Suprapubic skin (tissue), 4 donors: ENCODE measurements around the gene ATF6B. TPM values are rescaled to one million over a fixed set of nuclear protein-coding genes. Genes with fewer than 3 reads are reported as not detected.
A peak's percentile ranks its signal among the peaks of the same experiment; 100 is the strongest.
"Not testable (repeated sequence)": the region's sequence is repeated elsewhere in the genome, so short reads cannot be mapped to it uniquely, and the experiment has no call there.

Experiments
- DNase-seq, 2 donors: peaks; one replicate each; pipeline ENCODE4 v3.0.0-alpha.2; 2019; ENCODE audit warnings: low spot score in 2 of 2
- H3K27ac ChIP-seq: fragments of 200-600 bp; sonication (generic); one replicate; pipeline ENCODE4 v1.5.1; 2019
- H3K27me3 ChIP-seq: fragments of 200-600 bp; sonication (generic); one replicate; pipeline ENCODE4 v1.5.1; 2019
- H3K36me3 ChIP-seq: fragments of 200-600 bp; sonication (generic); one replicate; pipeline ENCODE4 v1.5.1; 2019
- H3K4me1 ChIP-seq: fragments of 200-600 bp; sonication (generic); one replicate; pipeline ENCODE4 v1.5.1; 2019
- H3K4me3 ChIP-seq: fragments of 200-600 bp; sonication (generic); one replicate; pipeline ENCODE4 v1.5.1; 2019; ENCODE audit warnings: mild to moderate bottlenecking
- H3K9me3 ChIP-seq: fragments of 200-600 bp; sonication (generic); one replicate; pipeline ENCODE4 v1.5.1; 2019
- CTCF ChIP-seq, 2 donors: fragments of 200-600 bp in 1 of 2; fragments of 450-650 bp in 1 of 2; sonication (generic) in 1 of 2; IDR thresholded peaks; one replicate each; pipeline ENCODE4 v1.5.1; 2016 to 2019; ENCODE audit warnings: antibody characterized with exemption in 2 of 2, mild to moderate bottlenecking in 1 of 2, moderate library complexity in 1 of 2
- EP300 ChIP-seq: sonication (generic); formaldehyde crosslinking; IDR thresholded peaks from one replicate; pipeline ENCODE4 v1.6.1; 2017; ENCODE audit warnings: antibody characterized with exemption
- POLR2A ChIP-seq, 2 donors: fragments of 450-650 bp; IDR thresholded peaks; one replicate each; pipeline ENCODE4 v1.6.1; 2017; ENCODE audit warnings: antibody characterized with exemption in 2 of 2, mild to moderate bottlenecking in 2 of 2, moderate library complexity in 2 of 2
- POLR2AphosphoS5 ChIP-seq, 3 donors: sonication (generic); formaldehyde crosslinking; IDR thresholded peaks; one replicate each; pipeline ENCODE4 v1.6.1; 2017; ENCODE audit warnings: antibody characterized with exemption in 3 of 3
- WGBS: methylation state at CpG from one replicate; pipeline ENCODE4 v1.1.5; 2018; 5-methylcytosine and 5-hydroxymethylcytosine counted together
- total RNA-seq, 4 donors: library from RNA; depleted of rRNA; stranded (reverse); fragments of >200 nt; gene quantifications; one replicate each; pipeline ENCODE4 v1.1.0, GENCODE V29; 2016

ATF6B gene
- total RNA-seq, 4 donors from 2014 or later: 55.8 to 161 (median 74.0) TPM

DNA sequence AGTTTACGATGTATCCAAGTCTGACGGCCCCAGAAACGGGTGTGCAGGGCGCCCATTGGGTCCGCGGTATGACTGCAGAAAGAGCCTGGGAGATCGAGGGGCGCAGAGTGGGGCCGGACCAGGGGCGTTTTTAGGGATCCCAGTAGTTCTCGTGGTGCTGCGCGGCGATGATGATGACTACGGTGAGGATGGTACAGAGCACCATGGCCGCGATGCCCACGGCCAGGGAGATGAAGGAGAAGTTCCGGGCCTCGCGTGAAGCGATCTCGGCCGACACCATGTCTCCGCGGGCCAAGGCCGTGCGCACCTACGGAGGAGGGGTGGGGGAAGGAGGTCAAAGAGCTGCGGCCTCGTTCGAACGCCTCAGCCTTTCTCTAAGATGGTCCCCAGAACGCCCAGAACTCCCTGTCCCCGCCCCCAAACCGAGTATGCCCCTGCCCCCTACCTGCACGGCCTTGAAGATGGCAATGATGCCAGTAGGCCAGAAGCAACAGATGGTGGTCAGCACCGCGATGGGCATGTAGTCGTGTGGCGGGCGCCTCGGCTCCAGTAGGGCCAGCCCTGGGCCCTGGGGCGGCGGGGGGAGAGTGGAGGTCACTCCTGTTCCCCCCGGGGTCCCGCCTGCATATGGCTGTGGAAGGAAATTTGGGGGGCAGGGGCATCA lies 21.2 kb upstream of the ATF6B start:
- Histone ChIP-seq H3K4me1 (peaks cover 34% of the 10 kb centered on the region), H3K4me3 (peak overlapping the region; percentile 49), H3K9me3 (no peaks in the 10 kb centered on the region), H3K27me3 (no peaks in the 10 kb centered on the region), H3K36me3 (no peaks in the 10 kb centered on the region), H3K27ac (no peak overlapping the region)
- TF ChIP-seq EP300 (no peak), POLR2A (IDR thresholded peaks at IDR 0.05) (no peak), CTCF (IDR thresholded peaks at IDR 0.05) (no peak), POLR2AphosphoS5 (IDR thresholded peaks at IDR 0.05) (no peak)
- 52% methylated on average over 27 of the region's 47 CpGs for WGBS
- DNase-seq: no peak

DNA sequence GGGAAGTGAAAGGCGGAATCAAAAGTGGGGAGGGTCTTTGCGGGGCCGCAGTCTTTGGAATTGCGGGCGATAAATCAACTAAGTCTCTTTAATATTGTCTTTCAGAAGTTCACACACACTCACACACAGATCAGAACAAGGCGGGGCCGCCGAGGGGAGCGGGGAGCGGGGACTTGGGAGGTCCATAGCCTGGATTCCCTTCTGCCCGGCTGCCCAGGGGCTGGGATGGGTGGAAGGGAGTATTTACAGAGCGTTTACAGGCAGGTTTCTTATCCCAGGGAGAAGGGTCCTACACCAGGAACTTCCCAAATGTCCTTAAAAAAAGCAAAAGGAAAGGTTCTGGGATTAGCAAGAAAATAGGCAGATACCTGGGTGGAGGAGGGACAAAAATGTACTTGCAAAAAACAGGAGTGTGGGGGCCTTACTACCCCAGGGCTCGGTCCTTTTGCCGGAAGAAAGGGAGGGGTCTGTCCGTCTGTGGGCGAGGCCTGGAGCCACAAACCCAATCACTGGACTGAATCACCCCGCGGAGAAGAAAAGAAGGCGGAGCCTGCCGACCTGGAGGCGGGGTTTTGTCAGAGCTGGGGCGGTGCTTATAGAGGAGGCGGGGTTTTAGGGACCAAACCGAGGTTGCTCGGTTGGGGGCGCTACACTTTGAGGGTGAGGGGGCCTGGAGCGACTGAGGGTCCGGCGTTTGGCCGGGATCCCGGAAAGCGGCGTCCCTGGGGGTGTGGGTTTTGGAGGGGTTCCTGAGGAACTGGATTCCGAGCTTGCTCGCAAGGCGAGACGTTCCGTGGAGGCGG lies 20.4 kb upstream of the ATF6B start:
- Histone ChIP-seq H3K4me3 (peak overlapping the region; percentile 49), H3K36me3 (no peaks in the 10 kb centered on the region), H3K9me3 (no peaks in the 10 kb centered on the region), H3K27me3 (no peaks in the 10 kb centered on the region), H3K27ac (no peak overlapping the region), H3K4me1 (peaks cover 32% of the 10 kb centered on the region)
- DNase-seq: peak; percentile 86 to 88
- TF ChIP-seq POLR2AphosphoS5 (IDR thresholded peaks at IDR 0.05) (no peak), POLR2A (IDR thresholded peaks at IDR 0.05) (no peak), CTCF (IDR thresholded peaks at IDR 0.05) (peak; percentile 3 to 23), EP300 (no peak)
- 27% methylated on average over 39 of the region's 39 CpGs for WGBS

DNA sequence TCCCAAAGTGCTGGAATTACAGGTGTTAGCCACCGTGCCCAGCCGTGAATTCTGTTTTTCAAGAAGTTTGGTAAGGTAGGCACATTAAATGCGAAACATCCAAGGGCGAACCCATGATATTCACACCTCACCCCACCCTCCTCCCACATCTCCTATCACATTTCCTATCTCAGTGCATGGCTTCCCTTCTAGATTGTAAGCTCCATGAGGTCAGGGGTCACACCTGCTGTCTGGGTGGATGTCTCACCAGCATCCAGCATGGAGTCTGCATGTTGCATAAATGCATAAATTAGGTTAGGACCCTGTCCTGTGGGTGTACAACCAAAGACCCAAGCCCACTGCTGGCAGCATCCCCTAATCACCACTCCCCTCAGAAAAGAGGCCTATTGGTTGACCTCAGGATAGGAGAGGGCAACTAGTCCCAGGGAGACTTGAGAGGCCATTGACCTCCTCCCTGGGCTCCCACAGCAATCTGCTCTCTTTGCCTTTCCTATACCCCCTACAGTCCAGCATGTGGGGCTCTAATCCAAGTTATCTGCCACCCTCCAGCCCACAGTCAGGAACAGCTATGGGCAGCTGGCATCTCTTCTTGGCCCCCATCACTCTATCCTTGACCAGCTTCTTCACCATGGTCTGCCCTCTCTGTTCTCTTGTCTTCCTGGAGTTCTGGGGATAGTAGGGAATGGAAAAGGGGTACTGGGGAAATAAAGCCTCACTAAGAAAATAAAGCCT lies 19.5 kb upstream of the ATF6B start:
- Histone ChIP-seq H3K36me3 (no peaks in the 10 kb centered on the region), H3K27ac (no peak overlapping the region), H3K4me1 (peaks cover 23% of the 10 kb centered on the region), H3K4me3 (peak overlapping the region; percentile 49), H3K27me3 (no peaks in the 10 kb centered on the region), H3K9me3 (no peaks in the 10 kb centered on the region)
- WGBS: 81% methylated on average over 4 of the region's 4 CpGs
- TF ChIP-seq POLR2AphosphoS5 (IDR thresholded peaks at IDR 0.05) (no peak), POLR2A (IDR thresholded peaks at IDR 0.05) (no peak), EP300 (no peak), CTCF (IDR thresholded peaks at IDR 0.05) (no peak)
- no peak for DNase-seq

DNA sequence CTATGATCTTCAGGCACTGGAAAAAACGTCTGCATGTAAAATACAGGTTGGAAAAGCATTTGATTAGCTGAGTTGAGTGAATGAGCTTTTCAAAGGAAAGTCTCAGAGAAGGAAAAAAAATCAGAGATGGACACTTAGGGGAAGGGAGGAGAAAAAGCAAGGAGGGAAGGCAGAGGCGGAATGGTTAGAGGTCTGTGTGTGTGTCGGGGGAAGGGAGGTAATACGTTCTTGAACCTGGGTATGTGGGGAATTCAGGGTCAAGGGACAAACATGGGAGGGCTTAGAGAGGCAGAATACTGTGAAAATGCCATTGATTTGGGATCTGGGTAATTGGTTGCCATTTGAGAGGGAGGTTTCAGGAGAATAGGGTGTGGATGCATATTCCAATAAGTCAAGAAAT lies 18.6 kb upstream of the ATF6B start:
- TF ChIP-seq CTCF (IDR thresholded peaks at IDR 0.05) (no peak), EP300 (no peak), POLR2A (IDR thresholded peaks at IDR 0.05) (no peak)
- Histone ChIP-seq H3K4me1 (peaks cover 14% of the 10 kb centered on the region), H3K27ac (no peak overlapping the region), H3K9me3 (no peaks in the 10 kb centered on the region), H3K4me3 (no peak overlapping the region), H3K27me3 (no peaks in the 10 kb centered on the region), H3K36me3 (no peaks in the 10 kb centered on the region)
- WGBS: 53% methylated on average over 4 of the region's 4 CpGs
- no peak for DNase-seq

- Histone ChIP-seq H3K36me3 (no peaks in the 10 kb centered on the region), H3K27me3 (no peaks in the 10 kb centered on the region), H3K4me3 (no peak overlapping the region), H3K27ac (no peak overlapping the region), H3K9me3 (no peaks in the 10 kb centered on the region), H3K4me1 (peaks cover 11% of the 10 kb centered on the region)
- DNase-seq: no peak
- TF ChIP-seq EP300 (no peak), POLR2AphosphoS5 (IDR thresholded peaks at IDR 0.05) (no peak), CTCF (IDR thresholded peaks at IDR 0.05) (no peak), POLR2A (IDR thresholded peaks at IDR 0.05) (no peak)
- WGBS: 81% methylated on average over 1 of the region's 1 CpG
Observed at GRCh38 chr6:32146287-32146686, 18.2 kb upstream of the ATF6B start.

DNA sequence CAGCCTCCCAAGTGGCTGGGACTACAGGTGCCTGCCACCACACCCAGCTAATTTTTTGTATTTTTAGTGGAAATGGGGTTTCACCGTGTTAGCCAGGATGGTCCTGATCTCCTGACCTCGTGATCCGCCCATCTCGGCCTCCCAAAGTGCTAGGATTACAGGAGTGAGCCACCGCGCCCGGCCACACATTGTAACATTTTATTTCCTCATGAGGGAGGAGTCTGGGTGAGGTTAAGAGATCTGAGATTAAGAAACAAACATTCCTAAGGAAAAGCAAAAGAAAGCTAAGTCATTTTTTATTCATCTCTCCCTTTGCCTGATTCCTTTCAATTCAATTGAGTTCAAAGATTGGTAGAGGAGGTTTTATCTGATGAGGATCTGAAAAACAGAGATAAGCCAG lies 16.2 kb upstream of the ATF6B start:
- not testable (repeated sequence) for DNase-seq, H3K4me3 ChIP-seq, H3K9me3 ChIP-seq, H3K27me3 ChIP-seq, H3K27ac ChIP-seq, H3K36me3 ChIP-seq, H3K4me1 ChIP-seq
- WGBS: 80% methylated on average over 7 of the region's 7 CpGs
